ENCODE results near the gene GPR146. TPM values are rescaled to one million over a fixed set of nuclear protein-coding genes. Genes with fewer than 3 reads are reported as not detected.

Gene GPR146
- total RNA-seq, result 2.1 and 2.7 TPM in 2 replicates

DNA sequence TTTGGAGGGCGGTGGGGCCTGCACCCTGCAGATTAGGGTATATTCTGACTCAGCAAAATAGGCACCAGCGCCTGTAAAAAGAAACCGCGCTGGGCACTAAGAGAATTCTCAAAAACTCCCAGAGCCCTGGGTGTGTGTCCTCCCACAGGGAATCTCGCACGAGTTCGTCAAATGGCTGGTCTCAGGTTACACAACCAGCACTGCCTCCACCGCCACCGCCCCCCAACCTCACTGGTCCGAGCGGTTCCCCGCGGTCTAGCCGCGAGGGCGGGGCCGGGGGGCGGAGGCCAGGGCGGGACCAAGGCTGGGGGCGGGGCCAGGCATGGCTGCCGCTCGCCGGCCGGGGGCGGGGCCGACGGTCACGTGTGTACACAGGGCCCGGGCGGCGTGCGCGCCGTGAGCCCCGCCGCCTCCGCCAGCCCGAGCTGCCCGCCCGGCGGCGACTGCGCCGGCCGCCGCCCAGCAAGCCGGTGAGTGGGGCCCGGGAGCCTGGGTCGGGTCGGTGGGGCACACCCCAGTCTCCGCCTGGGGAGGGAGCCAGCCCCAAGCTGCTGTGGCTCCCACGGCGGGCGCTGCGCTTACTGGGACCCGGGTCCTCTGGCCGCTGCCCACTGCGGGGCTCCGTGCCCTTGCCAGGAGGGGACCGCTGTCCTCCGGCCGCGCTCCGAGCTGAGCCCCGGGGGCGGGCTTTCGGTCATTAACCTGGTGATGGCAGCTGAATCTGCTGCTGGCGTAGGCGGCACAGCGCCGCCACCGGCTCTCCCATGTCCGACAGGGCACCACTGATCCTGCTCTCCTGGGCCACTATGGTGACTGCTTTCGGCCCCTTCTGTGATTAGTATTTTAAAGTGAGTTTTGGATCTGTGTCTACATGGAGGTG is at the start of gene GPR146:
GPR146 (plus strand) TSS at position 358 of the 880 bp plus-strand sequence. CDS start 12,970 bp downstream, outside the sequence.

DNA sequence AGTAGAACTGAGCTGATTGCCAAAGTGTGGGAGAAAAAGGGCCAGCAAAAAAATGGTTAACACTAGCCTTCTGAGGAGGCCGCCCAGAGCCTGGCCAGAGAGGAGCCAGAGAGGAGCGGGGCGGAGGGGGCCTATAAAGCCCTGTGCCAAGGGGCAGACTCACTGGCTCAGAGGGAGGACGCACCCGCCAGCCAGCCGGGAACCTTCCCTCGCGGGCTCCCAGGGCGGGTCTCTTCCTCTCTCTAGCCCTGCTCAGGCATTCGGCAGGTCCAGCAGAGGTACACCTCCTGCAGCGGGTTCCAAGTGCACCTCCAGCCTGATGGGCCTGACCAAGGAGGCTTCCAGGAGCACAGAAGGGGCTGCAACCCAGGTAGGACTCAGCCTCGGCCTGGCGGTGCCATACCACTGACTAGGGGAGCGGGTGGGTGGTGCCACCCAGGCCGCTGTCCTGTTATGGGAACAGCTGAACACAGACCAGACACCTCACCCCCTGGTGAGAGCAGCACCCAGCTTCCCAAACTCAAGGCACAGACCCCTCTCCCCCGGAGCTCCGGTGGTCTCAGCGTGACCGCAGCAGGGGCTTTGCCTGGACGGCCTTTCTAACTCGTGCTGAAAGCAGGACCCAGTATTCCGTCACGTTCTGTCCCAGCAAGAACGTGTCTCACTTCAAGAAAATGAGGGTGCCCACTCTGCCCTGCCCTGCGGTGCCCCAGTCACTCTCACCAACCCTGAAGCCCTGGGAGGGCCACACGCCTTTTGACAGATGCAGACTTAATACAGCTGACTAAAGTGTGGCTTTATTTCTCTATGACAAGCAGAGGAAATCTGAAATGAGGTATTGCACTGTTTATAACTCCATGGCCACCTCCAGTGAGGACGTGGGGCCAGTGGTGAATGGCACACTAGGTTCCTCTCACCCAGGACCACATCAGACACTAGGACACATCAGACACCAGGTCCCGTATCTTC is 43.9 kb downstream of the GPR146 start, which contains the start of gene GPER1:
GPER1 (plus strand) TSS at position 162 of the 969 bp plus-strand sequence. CDS start 3,616 bp downstream, outside the sequence.

Other genes starting within 250 kb of the GPR146 start
- gene SUN1, start 212.1 kb upstream of the GPR146 start, total RNA-seq, result 232 and 251 TPM in 2 replicates
- gene GET4, start 168.0 kb upstream of the GPR146 start, total RNA-seq, result 34.0 and 40.2 TPM in 2 replicates
- gene ADAP1, start 89.9 kb upstream of the GPR146 start, total RNA-seq, result 0.33 and 1.2 TPM in 2 replicates
- 10.2 and 15.6 TPM in 2 replicates for gene COX19, start 69.0 kb upstream of the GPR146 start, total RNA-seq
- gene CYP2W1, start 61.4 kb upstream of the GPR146 start, total RNA-seq, result not detected in 2 replicates
- gene GPER1, start 43.6 kb downstream of the GPR146 start, total RNA-seq, result 3.0 and 4.5 TPM in 2 replicates
- 8.1 and 20.5 TPM in 2 replicates for gene ZFAND2A, start 115.7 kb downstream of the GPR146 start, total RNA-seq
- not detected in 2 replicates for gene UNCX, start 188.3 kb downstream of the GPR146 start, total RNA-seq

All from uterine smooth muscle cell (primary cell).